Upper lobe of left lung (tissue), 4 donors: ENCODE data around the gene VHLL.

ENCODE experiments used
- CTCF ChIP-seq, 6 experiments: fragments of 450-650 bp in 4 of 6; fragments of 200-600 bp in 2 of 6; sonication (generic) in 2 of 6; IDR thresholded peaks; one replicate each; pipeline ENCODE4 v1.5.1; 2016 to 2019; ENCODE audit warnings: antibody characterized with exemption in 6 of 6
- POLR2A ChIP-seq, 4 donors: fragments of 450-650 bp; IDR thresholded peaks; one replicate each; pipeline ENCODE4 v1.5.1; 2016 to 2017; ENCODE audit warnings: antibody characterized with exemption in 4 of 4, mild to moderate bottlenecking in 2 of 4
- POLR2AphosphoS5 ChIP-seq, 2 donors: sonication (generic); formaldehyde crosslinking; IDR thresholded peaks; one replicate each; pipeline ENCODE4 v1.5.1; 2017; ENCODE audit warnings: antibody characterized with exemption in 2 of 2

DNA sequence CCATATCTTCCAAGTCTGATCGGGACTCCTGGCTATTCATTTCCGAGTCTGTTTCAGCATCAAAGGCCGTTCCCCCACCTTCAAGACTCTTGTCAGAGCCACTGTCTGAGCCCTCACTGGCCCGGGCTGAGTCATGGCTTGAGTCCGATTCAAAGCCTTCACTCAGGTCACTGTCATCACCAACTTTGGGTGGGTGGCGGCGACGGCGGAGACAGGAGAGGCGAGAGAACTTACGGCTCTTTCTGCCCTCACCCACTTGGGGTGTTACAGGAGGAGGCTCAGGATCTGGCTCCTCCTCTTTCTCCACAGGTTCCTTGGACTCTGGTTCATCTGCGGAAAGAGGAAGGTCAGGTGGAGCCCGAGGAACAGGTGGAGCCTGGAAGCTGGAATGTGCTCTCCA lies 33.1 kb downstream of the VHLL start:
- TF ChIP-seq CTCF (IDR thresholded peaks at IDR 0.05) (no peak), POLR2AphosphoS5 (IDR thresholded peaks at IDR 0.05) (no peak), POLR2A (IDR thresholded peaks at IDR 0.05) (no peak)
